CD8-positive, alpha-beta memory T cell (primary cell): Measurements from ENCODE around the gene LGALS3BP. TPM values are rescaled to one million over a fixed set of nuclear protein-coding genes. Genes with fewer than 3 reads are reported as not detected.

Experiments
- CTCF ChIA-PET: fragments of 350-600 bp; sonication (Branson Sonifier 250); formaldehyde crosslinking; loops from one replicate; lab custom pipeline; 2021; ENCODE audit warnings: antibody characterized with exemption; lab: Charles Lee
- POLR2A ChIA-PET: fragments of 350-600 bp; sonication (Branson Sonifier 250); formaldehyde crosslinking; loops from one replicate; lab custom pipeline; 2021; ENCODE audit warnings: antibody characterized with exemption; lab: Charles Lee
- DNase-seq, 5 donors: peaks; one replicate each; pipeline versions ENCODE4 v3.0.0 to v3.0.0-alpha.2; 2020 to 2022; ENCODE audit warnings: mixed read lengths in 1 of 5
- H3K27ac ChIP-seq: one replicate; pipeline ENCODE4 v1.7.0; 2013; ENCODE audit warnings: low read depth, mild to moderate bottlenecking, low read length, moderate library complexity
- H3K27me3 ChIP-seq: 2 replicates; pipeline ENCODE4 v1.7.0; 2013; ENCODE audit warnings: low read length, mild to moderate bottlenecking; ENCODE audit not compliant: insufficient read depth, poor library complexity, severe bottlenecking
- H3K36me3 ChIP-seq: 2 replicates; pipeline ENCODE4 v1.7.0; 2013; ENCODE audit warnings: mild to moderate bottlenecking, low read length, moderate library complexity; ENCODE audit not compliant: insufficient read depth
- H3K4me1 ChIP-seq: 2 replicates; pipeline ENCODE4 v1.7.0; 2013; ENCODE audit warnings: mild to moderate bottlenecking, low read length, moderate library complexity; ENCODE audit not compliant: insufficient read depth
- H3K4me3 ChIP-seq: 2 replicates; pipeline ENCODE4 v1.7.0; 2013; ENCODE audit warnings: mild to moderate bottlenecking, low read length
- H3K9me3 ChIP-seq: 2 replicates; pipeline ENCODE4 v1.7.0; 2013; ENCODE audit warnings: mild to moderate bottlenecking, low read length
- H3K27ac Mint-ChIP-seq, 8 donors: one replicate each; pipeline ENCODE4 v1.8.0; 2020 to 2021; ENCODE audit warnings: mixed read lengths in 8 of 8, mild to moderate bottlenecking in 6 of 8, inconsistent platforms in 3 of 8, moderate library complexity in 3 of 8
- H3K27me3 Mint-ChIP-seq, 2 donors: one replicate each; pipeline ENCODE4 v1.8.0; 2020 to 2021; ENCODE audit warnings: mixed read lengths in 2 of 2, mild to moderate bottlenecking in 1 of 2, moderate library complexity in 1 of 2
- H3K36me3 Mint-ChIP-seq, 3 donors: one replicate each; pipeline ENCODE4 v1.8.0; 2020 to 2021; ENCODE audit warnings: mixed read lengths in 3 of 3, inconsistent platforms in 1 of 3, mild to moderate bottlenecking in 1 of 3
- H3K4me1 Mint-ChIP-seq, 3 donors: one replicate each; pipeline ENCODE4 v1.8.0; 2020 to 2021; ENCODE audit warnings: mixed read lengths in 3 of 3, inconsistent platforms in 1 of 3, mild to moderate bottlenecking in 1 of 3
- H3K4me3 Mint-ChIP-seq, 7 donors: one replicate each; pipeline ENCODE4 v1.8.0; 2020 to 2021; ENCODE audit warnings: mixed read lengths in 7 of 7, mild to moderate bottlenecking in 6 of 7, moderate library complexity in 4 of 7, inconsistent platforms in 2 of 7
- H3K9me3 Mint-ChIP-seq, 5 donors: one replicate each; pipeline ENCODE4 v1.8.0; 2020 to 2022; ENCODE audit warnings: mixed read lengths in 5 of 5, mild to moderate bottlenecking in 3 of 5, moderate library complexity in 2 of 5, inconsistent platforms in 1 of 5
- polyA plus RNA-seq: library from polyadenylated mRNA; unstranded; fragments of 300-500 nt; fragmentation: Illumina TruSeq; gene quantifications from one replicate; pipeline ENCODE4 v1.2.3, GENCODE V29; 2021
- total RNA-seq, 2 experiments: library from RNA; stranded (reverse); gene quantifications; one replicate each; pipeline ENCODE4 v1.2.3, GENCODE V29; 2021

LGALS3BP gene
- total and polyA plus RNA-seq, 3 experiments from 2014 or later: 8.6 to 23.1 (median 9.1) TPM

- Histone ChIP-seq H3K27me3 (no peaks in the 10 kb centered on the region), H3K9me3 (no peaks in the 10 kb centered on the region), H3K27ac (no peak overlapping the region), H3K36me3 (no peaks in the 10 kb centered on the region), H3K4me1 (no peaks in the 10 kb centered on the region), H3K4me3 (no peak overlapping the region)
- Mint-ChIP-seq H3K27ac (no peak overlapping the region), H3K4me1 (no peaks in the 10 kb centered on the region), H3K27me3 (peaks cover 10 to 15% of the 10 kb centered on the region in 2 donors), H3K4me3 (no peak overlapping the region), H3K9me3 (peaks cover 0 to 2% (median 0%) of the 10 kb centered on the region in 5 donors), H3K36me3 (no peaks in the 10 kb centered on the region)
- POLR2A ChIA-PET: no interaction called here
- DNase-seq: no peak
- CTCF ChIA-PET: no interaction called here
Measured at GRCh38 chr17:78958641-78959127, 21.0 kb downstream of the LGALS3BP start.

GRCh38 chr17:78957128-78957527, 22.6 kb downstream of the LGALS3BP start:
- peaks cover 0 to 2% (median 0%) of the 10 kb centered on the region in 5 donors for H3K9me3 Mint-ChIP-seq
- H3K4me1 ChIP-seq: no peaks in the 10 kb centered on the region
- H3K4me3 ChIP-seq: no peak overlapping the region
- ChIA-PET POLR2A (no interaction called here), CTCF (no interaction called here)
- no peak overlapping the region for H3K27ac Mint-ChIP-seq
- peaks cover 13 to 23% of the 10 kb centered on the region in 2 donors for H3K27me3 Mint-ChIP-seq
- no peaks in the 10 kb centered on the region for H3K36me3 Mint-ChIP-seq
- no peaks in the 10 kb centered on the region for H3K4me1 Mint-ChIP-seq
- no peaks in the 10 kb centered on the region for H3K27me3 ChIP-seq
- H3K27ac ChIP-seq: no peak overlapping the region
- no peak overlapping the region for H3K4me3 Mint-ChIP-seq
- DNase-seq: no peak
- no peaks in the 10 kb centered on the region for H3K36me3 ChIP-seq
- H3K9me3 ChIP-seq: no peaks in the 10 kb centered on the region

- no peaks in the 10 kb centered on the region for H3K27me3 ChIP-seq
- CTCF ChIA-PET: no interaction called here
- peaks cover 0 to 3% (median 2%) of the 10 kb centered on the region in 5 donors for H3K9me3 Mint-ChIP-seq
- no peaks in the 10 kb centered on the region for H3K36me3 ChIP-seq
- POLR2A ChIA-PET: no interaction called here
- H3K4me1 Mint-ChIP-seq: no peaks in the 10 kb centered on the region
- no peak overlapping the region for H3K4me3 Mint-ChIP-seq
- H3K27me3 Mint-ChIP-seq: peaks cover 17 to 20% of the 10 kb centered on the region in 2 donors
- H3K9me3 ChIP-seq: no peaks in the 10 kb centered on the region
- no peaks in the 10 kb centered on the region for H3K36me3 Mint-ChIP-seq
- no peak overlapping the region for H3K27ac Mint-ChIP-seq
- H3K4me3 ChIP-seq: no peak overlapping the region
- no peak for DNase-seq
- H3K27ac ChIP-seq: no peak overlapping the region
- H3K4me1 ChIP-seq: no peaks in the 10 kb centered on the region
Measured at GRCh38 chr17:78956254-78956653, 23.5 kb downstream of the LGALS3BP start.

- H3K27me3 ChIP-seq: no peaks in the 10 kb centered on the region
- Mint-ChIP-seq H3K27me3 (peaks cover 17 to 20% of the 10 kb centered on the region in 2 donors), H3K4me3 (no peak overlapping the region), H3K4me1 (no peaks in the 10 kb centered on the region), H3K27ac (no peak overlapping the region), H3K36me3 (peaks cover 0 to 7% (median 0%) of the 10 kb centered on the region in 3 donors), H3K9me3 (peaks cover 4 to 16% (median 6%) of the 10 kb centered on the region in 5 donors)
- no peaks in the 10 kb centered on the region for H3K36me3 ChIP-seq
- DNase-seq: no peak
- no peak overlapping the region for H3K4me3 ChIP-seq
- H3K9me3 ChIP-seq: no peaks in the 10 kb centered on the region
- CTCF ChIA-PET: no interaction called here
- POLR2A ChIA-PET: no interaction called here
- H3K27ac ChIP-seq: no peak overlapping the region
- no peaks in the 10 kb centered on the region for H3K4me1 ChIP-seq
Measured at GRCh38 chr17:78954684-78955083, 25.0 kb downstream of the LGALS3BP start.

- DNase-seq: no peak
- no peaks in the 10 kb centered on the region for H3K4me1 Mint-ChIP-seq
- no peaks in the 10 kb centered on the region for H3K27me3 ChIP-seq
- no peak overlapping the region for H3K27ac Mint-ChIP-seq
- ChIA-PET CTCF (no interaction called here), POLR2A (no interaction called here)
- no peaks in the 10 kb centered on the region for H3K36me3 ChIP-seq
- H3K36me3 Mint-ChIP-seq: peaks cover 0 to 7% (median 0%) of the 10 kb centered on the region in 3 donors
- no peaks in the 10 kb centered on the region for H3K9me3 ChIP-seq
- H3K4me1 ChIP-seq: no peaks in the 10 kb centered on the region
- peaks cover 13 to 16% of the 10 kb centered on the region in 2 donors for H3K27me3 Mint-ChIP-seq
- H3K27ac ChIP-seq: no peak overlapping the region
- peaks cover 4 to 19% (median 9%) of the 10 kb centered on the region in 5 donors for H3K9me3 Mint-ChIP-seq
- H3K4me3 ChIP-seq: no peak overlapping the region
- no peak overlapping the region for H3K4me3 Mint-ChIP-seq
Measured at GRCh38 chr17:78953356-78954350, 26.1 kb downstream of the LGALS3BP start.

GRCh38 chr17:78952706-78953105, 27.0 kb downstream of the LGALS3BP start:
- DNase-seq: no peak
- Mint-ChIP-seq H3K4me3 (no peak overlapping the region), H3K4me1 (no peaks in the 10 kb centered on the region), H3K36me3 (peaks cover 0 to 7% (median 0%) of the 10 kb centered on the region in 3 donors), H3K27me3 (peaks cover 11 to 15% of the 10 kb centered on the region in 2 donors), H3K27ac (no peak overlapping the region), H3K9me3 (peaks cover 4 to 19% (median 9%) of the 10 kb centered on the region in 5 donors)
- no peaks in the 10 kb centered on the region for H3K9me3 ChIP-seq
- no peaks in the 10 kb centered on the region for H3K36me3 ChIP-seq
- no peak overlapping the region for H3K4me3 ChIP-seq
- ChIA-PET POLR2A (no interaction called here), CTCF (interaction anchor here (1.1 kb wide), 1 partner anchor 19 kb away, joined by 3 read pairs; no protein-coding TSS in a partner anchor)
- no peaks in the 10 kb centered on the region for H3K4me1 ChIP-seq
- H3K27ac ChIP-seq: no peak overlapping the region
- H3K27me3 ChIP-seq: no peaks in the 10 kb centered on the region

- Mint-ChIP-seq H3K27me3 (peaks cover 11 to 15% of the 10 kb centered on the region in 2 donors), H3K4me3 (no peak overlapping the region), H3K36me3 (peaks cover 0 to 7% (median 0%) of the 10 kb centered on the region in 3 donors), H3K9me3 (peaks cover 4 to 19% (median 9%) of the 10 kb centered on the region in 5 donors), H3K27ac (no peak overlapping the region), H3K4me1 (no peaks in the 10 kb centered on the region)
- Histone ChIP-seq H3K36me3 (no peaks in the 10 kb centered on the region), H3K4me3 (no peak overlapping the region), H3K27ac (no peak overlapping the region), H3K9me3 (no peaks in the 10 kb centered on the region), H3K27me3 (no peaks in the 10 kb centered on the region), H3K4me1 (no peaks in the 10 kb centered on the region)
- no peak for DNase-seq
- CTCF ChIA-PET: interaction anchor here (1.1 kb wide), 1 partner anchor 20 kb away, joined by 3 read pairs; no protein-coding TSS in a partner anchor
- POLR2A ChIA-PET: no interaction called here
Measured at GRCh38 chr17:78951967-78952551, 27.7 kb downstream of the LGALS3BP start.

- no peak for DNase-seq
- Mint-ChIP-seq H3K4me1 (no peaks in the 10 kb centered on the region), H3K9me3 (peaks cover 4 to 19% (median 8%) of the 10 kb centered on the region in 5 donors), H3K27ac (no peak overlapping the region), H3K27me3 (peaks cover 8 to 22% of the 10 kb centered on the region in 2 donors), H3K4me3 (no peak overlapping the region), H3K36me3 (peaks cover 0 to 7% (median 0%) of the 10 kb centered on the region in 3 donors)
- Histone ChIP-seq H3K4me3 (no peak overlapping the region), H3K27ac (no peak overlapping the region), H3K9me3 (no peaks in the 10 kb centered on the region), H3K4me1 (no peaks in the 10 kb centered on the region), H3K27me3 (no peaks in the 10 kb centered on the region), H3K36me3 (no peaks in the 10 kb centered on the region)
- POLR2A ChIA-PET: no interaction called here
- CTCF ChIA-PET: no interaction called here
Measured at GRCh38 chr17:78950870-78951269, 28.9 kb downstream of the LGALS3BP start.
